C4-2B (cell line): ENCODE measurements around the gene ACSF3.

ENCODE experiments used
- CTCF ChIP-seq: fragments of 450-650 bp; conservative IDR thresholded peaks from 2 replicates; pipeline ENCODE4 v1.5.1; 2017; ENCODE audit warnings: mild to moderate bottlenecking
- ZFX ChIP-seq: fragments of 450-650 bp; IDR thresholded peaks from 2 replicates; pipeline ENCODE4 v1.6.1; 2017

DNA sequence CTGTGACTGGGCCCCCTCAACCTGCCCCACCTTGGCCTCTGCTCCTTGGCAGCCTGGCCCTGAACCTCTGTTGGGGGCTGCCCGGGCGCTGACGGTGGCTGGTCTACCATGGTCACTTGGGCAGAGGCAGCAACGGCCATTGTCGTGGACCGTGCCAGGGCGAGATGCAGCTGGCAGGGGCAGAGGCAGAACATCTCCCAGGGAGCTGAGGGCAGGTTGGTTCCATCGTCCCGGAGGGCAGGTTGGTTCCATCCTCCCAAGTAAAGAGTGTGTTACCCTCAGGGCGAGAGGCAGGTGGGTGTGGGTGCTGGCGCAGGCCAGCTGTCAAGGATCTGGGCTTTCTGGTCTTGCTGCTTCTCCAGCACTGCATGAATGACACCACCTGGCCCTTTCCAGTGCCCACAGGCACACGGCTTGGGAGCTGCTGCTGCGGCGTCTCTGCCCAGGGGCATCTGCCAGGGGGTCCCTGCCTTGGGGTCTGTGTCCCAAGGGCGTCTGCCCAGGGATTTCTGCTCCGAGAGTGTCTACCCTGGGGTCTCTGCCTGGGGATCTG, 12.0 kb downstream of the ACSF3 start:
- TF ChIP-seq CTCF (no peak), ZFX (no peak)
